ENCODE results near the gene CDK2AP2.
"Not testable (repeated sequence)": the region's sequence is repeated elsewhere in the genome, so short reads cannot be mapped to it uniquely, and the experiment has no call there.

Gene CDK2AP2

GRCh38 chr11:67493548-67494370 is 14.2 kb downstream of the CDK2AP2 start:
- no peak overlapping the region for H3K4me3 Mint-ChIP-seq
- no peak for DNase-seq
- H3K27me3 Mint-ChIP-seq, result no peaks in the 10 kb centered on the region
- peaks cover 51 to 57% of the 10 kb centered on the region in 2 donors for H3K36me3 Mint-ChIP-seq
- no peaks in the 10 kb centered on the region for H3K9me3 Mint-ChIP-seq
- H3K27ac Mint-ChIP-seq, result peak overlapping the region; percentile 59
- H3K4me1 Mint-ChIP-seq, result peaks cover 12 to 23% of the 10 kb centered on the region in 2 donors
- no peak for ATAC-seq (replicated peaks)

- peaks cover 14 to 26% of the 10 kb centered on the region in 2 donors for H3K4me1 Mint-ChIP-seq
- ATAC-seq (replicated peaks), result peak in 1 of 2 donors; percentile 6
- DNase-seq, result no peak
- no peaks in the 10 kb centered on the region for H3K27me3 Mint-ChIP-seq
- peaks cover 51 to 57% of the 10 kb centered on the region in 2 donors for H3K36me3 Mint-ChIP-seq
- no peaks in the 10 kb centered on the region for H3K9me3 Mint-ChIP-seq
- H3K4me3 Mint-ChIP-seq, result no peak overlapping the region
- peak overlapping the region; percentile 59 for H3K27ac Mint-ChIP-seq
Observed at GRCh38 chr11:67492801-67493547, 15.0 kb downstream of the CDK2AP2 start.

DNA sequence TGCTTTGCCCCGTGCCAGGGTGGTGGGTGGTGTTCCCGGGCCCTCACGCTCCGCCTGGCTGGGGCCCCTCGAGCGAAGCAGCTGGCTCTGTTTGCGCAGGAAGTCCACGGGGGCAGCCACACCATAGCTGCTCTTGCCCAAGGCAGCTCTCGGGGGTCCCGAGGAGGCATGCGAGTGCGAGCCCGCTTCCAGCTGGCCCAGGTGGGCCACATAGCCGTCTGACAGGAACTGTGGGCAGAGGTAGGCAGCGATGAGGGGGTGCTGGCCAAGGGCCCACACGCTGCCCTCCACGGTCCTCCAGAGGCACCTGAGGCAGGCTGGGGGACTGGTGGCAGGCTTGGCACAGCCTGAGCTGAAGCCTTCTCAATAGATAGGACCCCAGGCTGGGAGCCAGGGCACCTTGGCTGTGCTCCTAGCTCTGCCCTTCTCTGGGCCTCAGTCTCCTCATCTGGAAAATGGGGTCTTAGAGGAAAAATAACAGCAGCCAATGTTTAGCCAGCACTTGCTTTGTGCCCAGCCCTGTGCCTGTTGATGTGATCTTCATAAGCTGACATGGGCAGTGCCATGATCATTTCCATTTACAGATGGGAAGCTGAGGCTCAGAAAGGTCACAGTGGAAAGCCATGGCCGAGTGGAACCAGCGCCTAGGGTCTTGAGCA is 15.8 kb downstream of the CDK2AP2 start:
- H3K36me3 Mint-ChIP-seq, result peaks cover 48 to 63% of the 10 kb centered on the region in 2 donors
- DNase-seq (no peak), ATAC-seq (replicated peaks) (no peak)
- H3K4me1 Mint-ChIP-seq, result peaks cover 18 to 33% of the 10 kb centered on the region in 2 donors
- H3K27me3 Mint-ChIP-seq, result no peaks in the 10 kb centered on the region
- H3K4me3 Mint-ChIP-seq, result no peak overlapping the region
- peak overlapping the region; percentile 9 for H3K27ac Mint-ChIP-seq
- H3K9me3 Mint-ChIP-seq, result no peaks in the 10 kb centered on the region

- no peak overlapping the region for H3K27ac Mint-ChIP-seq
- ATAC-seq (replicated peaks) (no peak), DNase-seq (no peak)
- peaks cover 21 to 36% of the 10 kb centered on the region in 2 donors for H3K4me1 Mint-ChIP-seq
- no peaks in the 10 kb centered on the region for H3K27me3 Mint-ChIP-seq
- H3K9me3 Mint-ChIP-seq, result no peaks in the 10 kb centered on the region
- peaks cover 44 to 66% of the 10 kb centered on the region in 2 donors for H3K36me3 Mint-ChIP-seq
- H3K4me3 Mint-ChIP-seq, result no peak overlapping the region
Observed at GRCh38 chr11:67491276-67492068, 16.5 kb downstream of the CDK2AP2 start.

- Mint-ChIP-seq H3K27me3 (no peaks in the 10 kb centered on the region), H3K4me3 (no peak overlapping the region), H3K27ac (peak overlapping the region; percentile 71), H3K36me3 (peaks cover 49 to 66% of the 10 kb centered on the region in 2 donors), H3K4me1 (peaks cover 28 to 37% of the 10 kb centered on the region in 2 donors), H3K9me3 (no peaks in the 10 kb centered on the region)
- no peak for ATAC-seq (replicated peaks)
- no peak for DNase-seq
Observed at GRCh38 chr11:67490727-67491065, 17.3 kb downstream of the CDK2AP2 start.

- ATAC-seq (replicated peaks), result no peak
- no peak overlapping the region for H3K4me3 Mint-ChIP-seq
Observed at GRCh38 chr11:67489885-67490726, 17.9 kb downstream of the CDK2AP2 start.

DNA sequence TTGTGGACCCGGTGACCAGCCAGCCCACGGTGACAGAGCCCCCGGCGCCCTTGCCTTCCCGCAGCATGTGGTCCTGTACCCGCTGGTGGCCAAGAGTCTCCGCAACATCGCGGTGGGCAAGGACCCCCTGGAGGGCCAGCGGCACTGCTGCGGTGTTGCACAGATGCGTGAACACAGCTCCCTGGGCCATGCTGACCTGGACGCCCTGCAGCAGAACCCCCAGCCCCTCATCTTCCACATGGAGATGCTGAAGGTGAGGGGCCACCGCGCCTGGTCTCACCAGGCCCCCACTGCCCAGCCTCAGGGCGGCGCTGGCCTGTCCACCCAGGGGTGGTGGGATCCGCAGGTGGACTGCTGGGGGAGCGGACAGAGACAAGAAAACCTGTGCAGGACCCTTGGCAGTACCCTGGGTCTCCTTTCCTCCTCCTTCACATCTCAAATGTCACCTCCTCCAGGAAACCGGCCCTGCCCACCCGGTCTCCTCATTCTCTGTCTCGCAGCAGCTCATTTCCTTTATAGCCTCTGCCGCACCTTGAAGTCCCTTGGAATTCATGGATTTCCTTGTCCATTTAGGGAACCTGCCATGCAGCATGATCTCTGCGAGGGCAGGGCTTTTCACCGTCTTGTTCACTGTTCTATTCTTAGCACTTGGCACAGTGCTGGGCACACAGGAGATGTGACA is 18.6 kb downstream of the CDK2AP2 start:
- Mint-ChIP-seq H3K27ac (peak overlapping the region; percentile 81), H3K9me3 (no peaks in the 10 kb centered on the region), H3K36me3 (peaks cover 48 to 68% of the 10 kb centered on the region in 2 donors), H3K27me3 (no peaks in the 10 kb centered on the region), H3K4me3 (no peak overlapping the region), H3K4me1 (peaks cover 38 to 48% of the 10 kb centered on the region in 2 donors)
- ATAC-seq (replicated peaks) (no peak), DNase-seq (no peak)

More at GRCh38 chr11:67489885-67490726, 17.9 kb downstream of the CDK2AP2 start:
- H3K36me3 Mint-ChIP-seq, result peaks cover 46 to 65% of the 10 kb centered on the region in 2 donors
- no peaks in the 10 kb centered on the region for H3K27me3 Mint-ChIP-seq
- no peak for DNase-seq
- H3K4me1 Mint-ChIP-seq, result peaks cover 30 to 40% of the 10 kb centered on the region in 2 donors
- peak overlapping the region; percentile 81 for H3K27ac Mint-ChIP-seq
- no peaks in the 10 kb centered on the region for H3K9me3 Mint-ChIP-seq

DNA sequence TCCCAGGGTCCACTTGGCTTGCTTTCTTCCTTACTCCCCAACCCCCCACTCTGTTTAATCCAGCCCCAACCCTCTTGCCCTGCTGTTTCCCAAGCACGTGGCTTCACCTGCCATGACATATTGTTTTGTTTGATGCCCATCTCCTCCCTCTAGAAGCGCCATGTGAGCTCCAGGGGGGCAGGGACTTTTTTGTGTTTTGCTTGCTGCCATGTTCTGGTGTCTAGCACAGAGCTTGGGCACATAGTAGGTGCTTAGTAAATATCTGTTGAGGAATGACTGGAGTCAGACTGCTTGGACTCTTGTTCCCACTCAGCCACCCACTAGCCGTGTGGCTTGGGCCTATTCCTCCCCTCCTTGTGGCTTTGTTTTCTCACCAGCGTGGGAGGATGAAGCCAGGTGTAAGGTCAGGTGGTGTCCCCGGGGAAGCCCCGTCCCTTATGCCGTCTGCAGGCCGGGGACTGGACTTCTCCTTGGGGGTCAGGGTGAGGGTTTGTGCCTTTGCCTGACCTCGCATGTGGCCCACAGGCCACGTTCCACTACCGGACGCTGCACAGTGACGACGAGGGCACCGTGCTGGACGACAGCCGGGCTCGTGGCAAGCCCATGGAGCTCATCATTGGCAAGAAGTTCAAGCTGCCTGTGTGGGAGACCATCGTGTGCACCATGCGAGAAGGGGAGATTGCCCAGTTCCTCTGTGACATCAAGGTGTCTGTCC is 21.3 kb downstream of the CDK2AP2 start:
- Mint-ChIP-seq H3K36me3 (peaks cover 36 to 65% of the 10 kb centered on the region in 2 donors), H3K27ac (peak overlapping the region; percentile 84), H3K27me3 (no peaks in the 10 kb centered on the region), H3K4me3 (peak overlapping the region; percentile 70 to 74), H3K4me1 (peaks cover 56 to 69% of the 10 kb centered on the region in 2 donors), H3K9me3 (peaks cover 0 to 3% of the 10 kb centered on the region in 2 donors)
- DNase-seq, result peak; percentile 63
- ATAC-seq (replicated peaks), result peak; percentile 13 to 15

GRCh38 chr11:67485873-67486361 is 22.0 kb downstream of the CDK2AP2 start:
- H3K4me1 Mint-ChIP-seq, result peaks cover 56 to 69% of the 10 kb centered on the region in 2 donors
- not testable (repeated sequence) for ATAC-seq (replicated peaks); H3K27me3 Mint-ChIP-seq; H3K9me3 Mint-ChIP-seq; DNase-seq
- H3K27ac Mint-ChIP-seq, result peak overlapping the region; percentile 84
- H3K4me3 Mint-ChIP-seq, result peak overlapping the region; percentile 70 to 74
- H3K36me3 Mint-ChIP-seq, result peaks cover 34 to 63% of the 10 kb centered on the region in 2 donors

DNA sequence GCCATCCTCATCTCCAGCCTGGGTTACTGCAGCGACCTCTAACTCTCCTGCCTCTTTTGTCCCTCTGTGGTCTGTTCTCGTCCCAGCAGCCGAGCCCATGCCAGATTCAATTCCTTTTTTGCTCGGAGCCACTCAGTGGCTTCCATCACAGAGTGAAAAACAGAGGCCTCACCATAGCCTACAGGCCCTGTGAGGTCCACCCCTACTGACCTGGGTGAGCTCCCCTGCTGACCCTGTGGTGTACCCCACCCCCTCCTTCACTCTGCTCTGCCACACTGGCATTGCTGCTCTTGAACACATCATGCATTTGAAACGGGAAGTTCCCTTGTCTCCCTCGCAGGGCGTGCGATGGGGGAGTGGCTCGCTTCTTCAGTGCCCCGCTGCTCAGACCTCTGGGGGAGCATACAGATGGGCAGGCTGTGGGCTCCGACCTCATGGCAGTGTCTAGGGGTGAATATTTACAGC is 23.1 kb downstream of the CDK2AP2 start:
- H3K27me3 Mint-ChIP-seq, result no peaks in the 10 kb centered on the region
- peak; percentile 44 to 50 for ATAC-seq (replicated peaks)
- DNase-seq, result no peak
- H3K4me1 Mint-ChIP-seq, result peaks cover 53 to 62% of the 10 kb centered on the region in 2 donors
- H3K9me3 Mint-ChIP-seq, result peaks cover 0 to 3% of the 10 kb centered on the region in 2 donors
- peak overlapping the region; percentile 99 for H3K27ac Mint-ChIP-seq
- peak overlapping the region; percentile 94 to 96 for H3K4me3 Mint-ChIP-seq
- H3K36me3 Mint-ChIP-seq, result peaks cover 30 to 54% of the 10 kb centered on the region in 2 donors

DNA sequence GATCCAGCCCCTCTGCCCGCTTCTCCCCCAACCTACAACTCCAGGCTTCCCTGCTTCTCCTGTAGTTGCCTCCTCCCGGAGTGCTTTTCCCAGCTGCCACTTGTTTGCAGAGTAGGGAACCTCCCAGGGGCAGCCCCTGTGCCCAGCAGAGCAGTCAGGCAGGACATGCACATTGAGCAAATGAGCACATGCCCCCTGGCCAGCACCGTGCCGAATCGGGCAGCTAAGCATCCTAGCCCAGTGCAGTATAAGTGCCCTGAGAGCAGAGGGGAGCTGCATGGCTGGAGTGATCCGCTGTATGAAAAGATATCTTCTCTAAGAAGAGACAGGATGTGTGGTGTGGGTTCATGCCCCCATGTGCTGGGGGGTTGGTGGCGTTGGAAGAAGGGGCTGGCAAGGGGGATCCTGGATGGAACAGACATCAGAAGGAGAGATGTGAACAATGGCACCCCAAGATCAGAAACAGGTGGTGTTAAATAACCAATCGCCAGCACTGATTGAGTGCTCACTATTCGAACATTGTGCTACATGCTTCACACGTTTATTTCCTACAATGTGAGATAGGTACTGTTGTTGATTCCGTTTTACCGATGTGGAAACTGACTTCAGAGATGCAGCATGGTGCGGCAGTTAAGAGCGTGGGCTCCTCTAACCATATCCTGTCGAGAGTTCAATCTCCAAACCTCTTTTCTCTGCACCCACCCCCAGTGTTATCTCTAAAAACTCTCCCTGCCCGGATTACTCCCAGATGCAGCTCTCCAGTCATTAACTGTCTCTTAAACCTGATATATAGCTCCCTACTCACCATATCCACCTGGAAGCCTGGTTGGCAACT is 23.9 kb downstream of the CDK2AP2 start:
- Mint-ChIP-seq H3K4me3 (peak overlapping the region; percentile 94 to 96), H3K27me3 (no peaks in the 10 kb centered on the region), H3K27ac (peak overlapping the region; percentile 99), H3K36me3 (peaks cover 25 to 48% of the 10 kb centered on the region in 2 donors), H3K9me3 (peaks cover 0 to 3% of the 10 kb centered on the region in 2 donors), H3K4me1 (peaks cover 49 to 58% of the 10 kb centered on the region in 2 donors)
- ATAC-seq (replicated peaks) (peak in 1 of 2 donors; percentile 12), DNase-seq (no peak)
